HEK293T (cell line): ENCODE results near the gene CEP85L.

ENCODE experiments used
- CTCF ChIA-PET: fragments of 350-600 bp; formaldehyde crosslinking; extraction: SDS; loops from one replicate; lab custom pipeline; 2021; ENCODE audit warnings: antibody characterized with exemption, inconsistent platforms; lab: Yijun Ruan, JAX
- POLR2A ChIA-PET: fragments of 350-600 bp; formaldehyde crosslinking; extraction: SDS; loops from one replicate; lab custom pipeline; 2020; ENCODE audit warnings: antibody characterized with exemption, inconsistent platforms; lab: Yijun Ruan, JAX
- DNase-seq: peaks from one replicate; pipeline ENCODE4 v3.0.0; 2012; ENCODE audit warnings: mixed read lengths; ENCODE audit errors: extremely low spot score
- BHLHE40 ChIP-seq: fragments of 450-650 bp; IDR thresholded peaks from 2 replicates; pipeline ENCODE4 v1.6.1; 2016; ENCODE audit warnings: mild to moderate bottlenecking, moderate library complexity, borderline replicate concordance
- ELF4 ChIP-seq: fragments of 450-650 bp; IDR thresholded peaks from 2 replicates; pipeline ENCODE4 v1.6.1; 2017; ENCODE audit warnings: antibody characterized with exemption
- FOXA1 ChIP-seq: fragments of 450-650 bp; IDR thresholded peaks from 2 replicates; pipeline ENCODE4 v1.6.1; 2016; ENCODE audit warnings: mild to moderate bottlenecking
- FOXK2 ChIP-seq: fragments of 450-650 bp; IDR thresholded peaks from 2 replicates; pipeline ENCODE4 v1.6.1; 2016; ENCODE audit warnings: mild to moderate bottlenecking
- FOXM1 ChIP-seq: fragments of 450-650 bp; IDR thresholded peaks from 2 replicates; pipeline ENCODE4 v1.6.1; 2017; ENCODE audit warnings: mild to moderate bottlenecking, borderline replicate concordance
- HDGF ChIP-seq: fragments of 450-650 bp; IDR thresholded peaks from 2 replicates; pipeline ENCODE4 v1.6.1; 2017; ENCODE audit warnings: antibody characterized with exemption, borderline replicate concordance
- L3MBTL2 ChIP-seq: fragments of 450-650 bp; conservative IDR thresholded peaks from 2 replicates; pipeline ENCODE4 v1.6.1; 2016; ENCODE audit warnings: mild to moderate bottlenecking
- LEF1 ChIP-seq: fragments of 450-650 bp; IDR thresholded peaks from 2 replicates; pipeline ENCODE4 v1.6.1; 2017; ENCODE audit warnings: mild to moderate bottlenecking, borderline replicate concordance
- NFRKB ChIP-seq: fragments of 450-650 bp; IDR thresholded peaks from 2 replicates; pipeline ENCODE4 v1.6.1; 2016; ENCODE audit warnings: mild to moderate bottlenecking, moderate library complexity
- PKNOX1 ChIP-seq: fragments of 450-650 bp; IDR thresholded peaks from 2 replicates; pipeline ENCODE4 v1.6.1; 2016
- SP1 ChIP-seq: fragments of 450-650 bp; IDR thresholded peaks from 2 replicates; pipeline ENCODE4 v1.6.1; 2017
- SUZ12 ChIP-seq: fragments of 450-650 bp; IDR thresholded peaks from 2 replicates; pipeline ENCODE4 v1.6.1; 2016; ENCODE audit warnings: mild to moderate bottlenecking
- TARDBP ChIP-seq: fragments of 450-650 bp; IDR thresholded peaks from 2 replicates; pipeline ENCODE4 v1.6.1; 2016
- ZNF384 ChIP-seq: fragments of 450-650 bp; IDR thresholded peaks from 2 replicates; pipeline ENCODE4 v1.6.1; 2016

CEP85L gene

GRCh38 chr6:118544105-118544504 is 107.3 kb downstream of the CEP85L start:
- ChIA-PET POLR2A (no interaction called here), CTCF (no interaction called here)
- no peak for DNase-seq
- TF ChIP-seq FOXM1 (no peak), PKNOX1 (no peak), LEF1 (no peak), ZNF384 (no peak), NFRKB (no peak), L3MBTL2 (no peak)

- CTCF ChIA-PET = no interaction called here
- POLR2A ChIA-PET = no interaction called here
- TF ChIP-seq ZNF384 = 0 out of 2 replicates have a peak, but pooled peaks have one; percentile 30
- no peak for TF ChIP-seq NFRKB
- no peak for TF ChIP-seq TARDBP
- TF ChIP-seq LEF1 = no peak
- TF ChIP-seq BHLHE40 = no peak
- TF ChIP-seq L3MBTL2 = no peak
- DNase-seq = no peak
Measured at GRCh38 chr6:118542184-118542952, 109.0 kb downstream of the CEP85L start.

GRCh38 chr6:118537574-118537973 is 113.8 kb downstream of the CEP85L start:
- CTCF ChIA-PET = no interaction called here
- TF ChIP-seq NFRKB (no peak), HDGF (no peak), L3MBTL2 (no peak)
- POLR2A ChIA-PET = no interaction called here
- no peak for DNase-seq

- no peak for DNase-seq
- ChIA-PET POLR2A (no interaction called here), CTCF (no interaction called here)
- TF ChIP-seq ELF4 (no peak), NFRKB (no peak)
Measured at GRCh38 chr6:118536478-118536877, 114.9 kb downstream of the CEP85L start.

- no peak for DNase-seq
- TF ChIP-seq FOXM1 (no peak), PKNOX1 (no peak), LEF1 (no peak), TARDBP (no peak), BHLHE40 (no peak), NFRKB (no peak), L3MBTL2 (no peak), FOXA1 (no peak), ELF4 (no peak)
- ChIA-PET CTCF (no interaction called here), POLR2A (no interaction called here)
Measured at GRCh38 chr6:118535176-118535844, 116.1 kb downstream of the CEP85L start.

GRCh38 chr6:118530942-118531341 is 120.4 kb downstream of the CEP85L start:
- CTCF ChIA-PET = no interaction called here
- no peak for DNase-seq
- TF ChIP-seq TARDBP (no peak), FOXA1 (no peak), L3MBTL2 (no peak)
- POLR2A ChIA-PET = no interaction called here

- TF ChIP-seq FOXA1 (no peak), FOXM1 (no peak), SP1 (no peak), ELF4 (no peak), SUZ12 (no peak)
- ChIA-PET CTCF (no interaction called here), POLR2A (no interaction called here)
- no peak for DNase-seq
Measured at GRCh38 chr6:118529756-118530155, 121.6 kb downstream of the CEP85L start.

- TF ChIP-seq L3MBTL2 = no peak
- TF ChIP-seq NFRKB = no peak
- TF ChIP-seq FOXK2 = no peak
- ChIA-PET POLR2A (no interaction called here), CTCF (no interaction called here)
- no peak for DNase-seq
Measured at GRCh38 chr6:118528129-118528528, 123.3 kb downstream of the CEP85L start.
